Brain microvascular endothelial cell (primary cell): Measurements from ENCODE around the gene HNRNPLL.
"Not testable (repeated sequence)": the region's sequence is repeated elsewhere in the genome, so short reads cannot be mapped to it uniquely, and the experiment has no call there.

Source experiments
- DNase-seq: peaks from one replicate; pipeline ENCODE4 v3.0.0-alpha.2; 2020
- H3K27ac ChIP-seq: fragments of 250-450 bp; sonication (Bioruptor Pico); 2 replicates; pipeline ENCODE4 v1.5.1; 2020; ENCODE audit warnings: mild to moderate bottlenecking, moderate library complexity
- H3K27me3 ChIP-seq: fragments of 250-450 bp; sonication (Bioruptor Pico); replicated peaks from 2 replicates; pipeline ENCODE4 v1.5.1; 2020; ENCODE audit warnings: mild to moderate bottlenecking
- H3K36me3 ChIP-seq: fragments of 250-450 bp; sonication (Bioruptor Pico); replicated peaks from 2 replicates; pipeline ENCODE4 v1.5.1; 2020; ENCODE audit warnings: mild to moderate bottlenecking
- H3K4me3 ChIP-seq: 2 replicates; pipeline ENCODE4 v1.5.1; 2011; ENCODE audit warnings: low read depth, mild to moderate bottlenecking, control low read depth, low read length, moderate library complexity
- in situ Hi-C: cut with HindIII; loops from 2 replicates; pipeline ENCODE4 v1.10.0; 2017; ENCODE audit warnings: low sequenced_read_pairs, low pct_ligation_motif_present
- TF ChIP-seq, protein P1 (sequence below): IDR thresholded peaks from 2 replicates; pipeline ENCODE4 v1.5.1; 2011; ENCODE audit warnings: low read depth, mild to moderate bottlenecking, moderate library complexity, low read length, control low read depth, inconsistent platforms; ENCODE audit errors: missing control alignments

Gene HNRNPLL

DNA sequence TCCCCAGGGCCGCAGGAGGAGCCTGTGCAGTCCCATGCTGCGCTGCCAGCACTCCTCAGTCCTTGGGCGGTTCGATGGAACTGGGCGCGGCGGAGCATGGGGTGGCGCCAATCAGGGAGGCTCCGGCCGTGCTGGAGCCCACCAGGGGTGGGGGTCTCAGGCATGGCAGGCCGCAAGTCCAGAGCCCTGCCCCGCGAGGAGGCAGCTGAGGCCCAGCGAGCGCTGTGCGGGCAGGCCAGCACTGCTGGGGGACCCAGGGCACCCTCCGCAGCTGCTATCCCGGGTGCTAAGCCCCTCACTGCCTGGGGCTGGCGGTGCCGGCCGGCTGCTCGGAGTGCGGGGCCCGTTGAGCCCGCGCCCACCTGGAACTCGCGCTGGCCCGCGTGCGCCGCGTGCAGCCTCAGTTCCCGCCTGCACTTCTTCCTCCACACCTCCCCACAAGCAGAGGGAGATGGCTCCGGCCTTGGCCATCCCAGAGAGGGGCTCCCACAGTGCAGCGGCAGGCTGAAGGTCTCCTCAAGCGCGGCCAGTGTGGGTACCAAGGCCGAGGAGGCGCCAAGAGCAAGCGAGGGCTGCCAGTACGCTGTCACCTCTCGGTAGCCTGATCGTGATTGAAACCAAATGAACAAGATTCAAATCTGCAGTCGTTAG, 40.4 kb upstream of the HNRNPLL start:
- Histone ChIP-seq H3K27ac (no peak overlapping the region), H3K36me3 (no peaks in the 10 kb centered on the region), H3K27me3 (no peaks in the 10 kb centered on the region), H3K4me3 (no peak overlapping the region)
- TF ChIP-seq, protein P1, sequence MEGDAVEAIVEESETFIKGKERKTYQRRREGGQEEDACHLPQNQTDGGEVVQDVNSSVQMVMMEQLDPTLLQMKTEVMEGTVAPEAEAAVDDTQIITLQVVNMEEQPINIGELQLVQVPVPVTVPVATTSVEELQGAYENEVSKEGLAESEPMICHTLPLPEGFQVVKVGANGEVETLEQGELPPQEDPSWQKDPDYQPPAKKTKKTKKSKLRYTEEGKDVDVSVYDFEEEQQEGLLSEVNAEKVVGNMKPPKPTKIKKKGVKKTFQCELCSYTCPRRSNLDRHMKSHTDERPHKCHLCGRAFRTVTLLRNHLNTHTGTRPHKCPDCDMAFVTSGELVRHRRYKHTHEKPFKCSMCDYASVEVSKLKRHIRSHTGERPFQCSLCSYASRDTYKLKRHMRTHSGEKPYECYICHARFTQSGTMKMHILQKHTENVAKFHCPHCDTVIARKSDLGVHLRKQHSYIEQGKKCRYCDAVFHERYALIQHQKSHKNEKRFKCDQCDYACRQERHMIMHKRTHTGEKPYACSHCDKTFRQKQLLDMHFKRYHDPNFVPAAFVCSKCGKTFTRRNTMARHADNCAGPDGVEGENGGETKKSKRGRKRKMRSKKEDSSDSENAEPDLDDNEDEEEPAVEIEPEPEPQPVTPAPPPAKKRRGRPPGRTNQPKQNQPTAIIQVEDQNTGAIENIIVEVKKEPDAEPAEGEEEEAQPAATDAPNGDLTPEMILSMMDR = no peak
- in situ Hi-C loops = no loop called here
- no peak for DNase-seq

DNA sequence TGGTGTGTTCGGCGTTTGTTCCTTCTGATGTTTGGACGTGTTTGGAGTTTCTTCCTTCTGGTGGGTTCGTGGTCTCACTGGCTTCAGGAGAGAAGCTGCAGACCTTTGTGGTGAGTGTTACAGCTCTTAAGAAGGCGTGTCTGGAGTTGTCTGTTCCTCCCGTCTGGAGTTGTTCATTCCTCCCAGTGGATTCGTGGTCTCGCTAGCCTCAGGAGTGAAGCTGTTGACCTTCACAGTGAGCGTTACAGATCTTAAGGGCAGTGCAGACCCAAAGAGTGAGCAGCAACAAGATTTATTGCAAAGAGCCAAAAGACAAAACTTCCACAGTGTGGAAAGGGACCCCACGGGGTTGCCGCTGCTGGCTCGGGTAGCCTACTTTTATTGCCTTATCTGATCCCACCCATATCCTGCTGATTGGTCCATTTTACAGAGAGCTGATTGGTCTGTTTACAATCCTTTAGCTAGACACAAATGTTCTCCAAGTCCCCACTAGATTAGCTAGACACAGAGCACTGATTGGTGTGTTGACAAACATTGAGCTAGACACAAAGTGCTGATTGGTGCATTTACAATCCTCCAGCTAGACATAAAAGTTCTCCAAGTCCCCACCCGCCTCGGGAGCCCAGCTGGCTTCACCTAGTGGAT, 39.8 kb upstream of the HNRNPLL start:
- H3K27me3 ChIP-seq, in situ Hi-C loops, H3K4me3 ChIP-seq, H3K36me3 ChIP-seq, H3K27ac ChIP-seq, DNase-seq: not testable (repeated sequence)

DNA sequence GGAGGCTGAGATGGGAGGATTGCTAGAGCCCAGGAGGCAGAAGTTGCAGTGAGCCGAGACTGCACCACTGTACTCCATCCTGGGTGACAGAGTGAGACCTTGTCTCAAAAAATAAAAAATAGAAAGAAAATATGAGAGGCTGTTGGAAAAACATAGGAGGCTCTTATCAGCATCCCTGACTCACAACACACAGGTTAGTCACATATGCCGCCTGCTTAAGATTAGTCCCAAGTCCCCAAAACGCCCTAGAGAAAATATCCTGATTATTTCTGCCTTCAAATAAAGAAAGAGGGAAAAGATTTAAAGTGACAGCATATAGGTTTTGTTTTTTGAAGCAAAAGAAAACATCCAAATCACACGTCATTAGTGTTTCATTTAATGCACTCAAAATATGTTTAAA, 33.3 kb upstream of the HNRNPLL start:
- TF ChIP-seq, protein P1 = no peak
- in situ Hi-C loops = no loop called here
- Histone ChIP-seq H3K36me3 (no peaks in the 10 kb centered on the region), H3K4me3 (no peak overlapping the region), H3K27me3 (no peaks in the 10 kb centered on the region), H3K27ac (no peak overlapping the region)
- DNase-seq = no peak

DNA sequence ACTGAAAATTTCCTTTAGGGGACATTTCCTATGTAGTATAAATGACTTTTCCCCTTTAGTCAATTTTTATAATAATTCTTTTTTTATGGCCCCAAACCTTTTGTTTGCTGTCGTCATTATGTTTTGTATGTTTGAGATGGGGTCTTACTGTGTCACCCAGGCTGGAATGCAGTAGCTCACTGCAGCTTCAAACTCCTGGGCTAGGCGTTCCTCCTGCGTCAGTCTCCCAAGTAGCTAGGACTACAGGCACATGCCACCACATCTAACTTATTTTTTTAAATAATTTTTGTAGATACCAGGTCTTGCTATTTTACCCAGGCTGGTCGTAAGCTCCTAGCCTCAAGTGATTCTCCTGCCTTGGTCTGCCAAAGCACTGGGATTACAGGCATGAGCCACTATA, 32.4 kb upstream of the HNRNPLL start:
- no peak overlapping the region for H3K27ac ChIP-seq
- in situ Hi-C loops = no loop called here
- TF ChIP-seq, protein P1 = no peak

DNA sequence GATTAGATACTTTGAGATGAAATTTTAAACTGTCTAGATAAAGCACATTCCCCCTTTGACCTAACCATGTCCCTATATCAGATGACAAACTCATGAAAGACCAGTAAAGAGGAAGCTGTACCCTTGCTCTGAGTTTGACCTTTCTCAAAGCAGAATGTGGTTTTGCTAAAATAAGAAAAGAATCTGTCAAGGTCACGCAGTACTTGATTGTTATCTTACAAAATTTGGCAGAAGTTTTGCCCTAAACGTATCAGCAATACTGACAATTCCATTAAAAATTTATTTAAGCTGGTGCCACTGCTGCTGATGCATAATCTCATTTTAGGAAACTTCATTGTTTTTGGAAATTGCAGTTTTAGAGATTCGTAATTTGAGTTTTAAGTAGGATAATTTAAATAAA, 32.0 kb upstream of the HNRNPLL start:
- H3K36me3 ChIP-seq = no peaks in the 10 kb centered on the region
- no peak for DNase-seq
- TF ChIP-seq, protein P1 = no peak
- no peak overlapping the region for H3K27ac ChIP-seq
- H3K27me3 ChIP-seq = no peaks in the 10 kb centered on the region
- H3K4me3 ChIP-seq = no peak overlapping the region
- in situ Hi-C loops = no loop called here

More for the DNA sequence above, 32.4 kb upstream of the HNRNPLL start:
- Histone ChIP-seq H3K36me3 (no peaks in the 10 kb centered on the region), H3K27me3 (no peaks in the 10 kb centered on the region), H3K4me3 (no peak overlapping the region)
- no peak for DNase-seq

DNA sequence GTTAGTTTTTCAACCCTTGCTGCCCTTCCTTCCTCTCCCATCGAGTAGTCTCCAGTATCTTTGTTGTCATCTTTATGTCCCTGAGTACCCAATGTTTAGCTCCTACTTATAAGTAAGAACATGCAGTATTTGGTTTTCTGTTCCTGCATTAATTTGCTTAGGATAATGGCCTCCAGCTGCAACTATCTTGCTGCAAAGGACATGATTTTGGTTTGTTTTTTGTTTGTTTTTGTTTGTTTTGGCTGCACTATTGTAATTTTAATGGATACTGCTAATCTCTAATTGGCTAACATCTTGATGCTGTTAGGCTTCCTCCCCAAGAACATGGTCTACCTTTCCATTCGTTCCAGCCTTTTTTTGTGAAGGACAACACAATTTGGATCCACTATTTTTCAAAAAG, 31.2 kb upstream of the HNRNPLL start:
- Histone ChIP-seq H3K27me3 (no peaks in the 10 kb centered on the region), H3K36me3 (no peaks in the 10 kb centered on the region), H3K27ac (no peak overlapping the region), H3K4me3 (no peak overlapping the region)
- TF ChIP-seq, protein P1 = no peak
- in situ Hi-C loops = no loop called here
- DNase-seq = no peak
